SK-N-SH treated with all-trans-retinoic acid at 6 μM for 48 hours (cell line): Measurements from ENCODE around the gene SERPINB6.

Source experiments
- ARNTL ChIP-seq: fragments of 450-650 bp; formaldehyde crosslinking; IDR thresholded peaks from 2 replicates; pipeline ENCODE4 v1.5.0; 2020; ENCODE audit warnings: low read depth, mild to moderate bottlenecking, moderate library complexity, borderline replicate concordance
- OSR1 ChIP-seq: fragments of 250-450 bp; sonication (Bioruptor Pico); IDR thresholded peaks from 2 replicates; pipeline ENCODE4 v1.8.0; 2022; ENCODE audit warnings: moderate library complexity, mild to moderate bottlenecking, inconsistent platforms
- RARB ChIP-seq: fragments of 250-450 bp; sonication (Bioruptor Pico); IDR thresholded peaks from 2 replicates; pipeline ENCODE4 v1.8.0; 2021; ENCODE audit warnings: mild to moderate bottlenecking, moderate library complexity
- SNAI2 ChIP-seq: fragments of 250-450 bp; sonication (Bioruptor Pico); IDR thresholded peaks from 2 replicates; pipeline ENCODE4 v1.5.0; 2020; ENCODE audit warnings: mild to moderate bottlenecking, moderate library complexity
- TCF4 ChIP-seq: fragments of 250-450 bp; sonication (Bioruptor Pico); IDR thresholded peaks from 2 replicates; pipeline ENCODE4 v1.8.0; 2021; ENCODE audit warnings: mild to moderate bottlenecking, moderate library complexity, borderline replicate concordance
- TOX ChIP-seq: fragments of 250-450 bp; sonication (Bioruptor Pico); IDR thresholded peaks from 2 replicates; pipeline ENCODE4 v1.8.0; 2021; ENCODE audit warnings: mild to moderate bottlenecking, moderate library complexity, borderline replicate concordance
- ZC3H10 ChIP-seq: fragments of 250-450 bp; sonication (Bioruptor Pico); IDR thresholded peaks from 2 replicates; pipeline ENCODE4 v1.5.1; 2021; ENCODE audit warnings: mild to moderate bottlenecking, moderate library complexity
- ZFP3 ChIP-seq: fragments of 250-450 bp; sonication (Bioruptor Pico); IDR thresholded peaks from 2 replicates; pipeline ENCODE4 v1.5.0; 2020; ENCODE audit warnings: mild to moderate bottlenecking, moderate library complexity
- ZFP30 ChIP-seq: fragments of 450-650 bp; formaldehyde crosslinking; IDR thresholded peaks from 2 replicates; pipeline ENCODE4 v1.5.0; 2022; ENCODE audit warnings: mild to moderate bottlenecking, moderate library complexity
- ZNF70 ChIP-seq: fragments of 450-650 bp; formaldehyde crosslinking; IDR thresholded peaks from 2 replicates; pipeline ENCODE4 v1.5.0; 2020; ENCODE audit warnings: mild to moderate bottlenecking, moderate library complexity
- ZNF8 ChIP-seq: fragments of 450-650 bp; formaldehyde crosslinking; IDR thresholded peaks from 2 replicates; pipeline ENCODE4 v1.5.0; 2020; ENCODE audit warnings: mild to moderate bottlenecking, moderate library complexity
- TF ChIP-seq, protein P1 (sequence below): fragments of 250-450 bp; sonication (Bioruptor Pico); IDR thresholded peaks from 2 replicates; pipeline ENCODE4 v1.8.0; 2020; ENCODE audit warnings: mild to moderate bottlenecking, moderate library complexity, borderline replicate concordance
- TF ChIP-seq, protein P2 (sequence below): fragments of 250-450 bp; sonication (Bioruptor Pico); IDR thresholded peaks from 2 replicates; pipeline ENCODE4 v1.8.0; 2021; ENCODE audit warnings: low read depth, mild to moderate bottlenecking, moderate library complexity, borderline replicate concordance

DNA sequence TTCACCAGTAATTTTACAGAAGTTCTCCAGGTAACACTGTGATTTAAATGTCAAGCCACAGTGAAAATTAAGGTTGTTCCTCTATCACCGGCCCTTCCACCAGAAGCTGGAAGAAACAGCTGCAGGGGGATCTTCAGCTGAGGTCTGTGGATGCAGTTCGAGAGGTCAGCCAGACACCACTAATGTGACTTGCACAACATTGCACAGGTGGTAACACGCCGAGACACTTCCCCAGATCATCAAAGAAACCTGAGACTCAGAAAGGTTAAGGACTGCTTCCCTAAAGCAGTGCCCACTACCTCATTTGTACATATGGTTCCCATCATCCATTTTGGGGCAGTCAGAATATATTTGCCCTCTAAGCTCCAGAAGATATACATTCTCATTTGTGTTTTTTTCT lies 60.2 kb downstream of the SERPINB6 start:
- TF ChIP-seq ZNF8 (CRISPR knock-in tag) (no peak), ZFP30 (CRISPR knock-in tag) (no peak), RARB (no peak), TCF4 (no peak), ARNTL (CRISPR knock-in tag) (no peak), ZFP3 (CRISPR knock-in tag) (no peak), OSR1 (CRISPR knock-in tag) (no peak), ZC3H10 (CRISPR knock-in tag) (no peak), SNAI2 (CRISPR knock-in tag) (no peak), ZNF70 (CRISPR knock-in tag) (no peak), TOX (CRISPR knock-in tag) (no peak)
- TF ChIP-seq, protein P1, sequence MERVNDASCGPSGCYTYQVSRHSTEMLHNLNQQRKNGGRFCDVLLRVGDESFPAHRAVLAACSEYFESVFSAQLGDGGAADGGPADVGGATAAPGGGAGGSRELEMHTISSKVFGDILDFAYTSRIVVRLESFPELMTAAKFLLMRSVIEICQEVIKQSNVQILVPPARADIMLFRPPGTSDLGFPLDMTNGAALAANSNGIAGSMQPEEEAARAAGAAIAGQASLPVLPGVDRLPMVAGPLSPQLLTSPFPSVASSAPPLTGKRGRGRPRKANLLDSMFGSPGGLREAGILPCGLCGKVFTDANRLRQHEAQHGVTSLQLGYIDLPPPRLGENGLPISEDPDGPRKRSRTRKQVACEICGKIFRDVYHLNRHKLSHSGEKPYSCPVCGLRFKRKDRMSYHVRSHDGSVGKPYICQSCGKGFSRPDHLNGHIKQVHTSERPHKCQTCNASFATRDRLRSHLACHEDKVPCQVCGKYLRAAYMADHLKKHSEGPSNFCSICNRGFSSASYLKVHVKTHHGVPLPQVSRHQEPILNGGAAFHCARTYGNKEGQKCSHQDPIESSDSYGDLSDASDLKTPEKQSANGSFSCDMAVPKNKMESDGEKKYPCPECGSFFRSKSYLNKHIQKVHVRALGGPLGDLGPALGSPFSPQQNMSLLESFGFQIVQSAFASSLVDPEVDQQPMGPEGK = no peak
- TF ChIP-seq, protein P2, sequence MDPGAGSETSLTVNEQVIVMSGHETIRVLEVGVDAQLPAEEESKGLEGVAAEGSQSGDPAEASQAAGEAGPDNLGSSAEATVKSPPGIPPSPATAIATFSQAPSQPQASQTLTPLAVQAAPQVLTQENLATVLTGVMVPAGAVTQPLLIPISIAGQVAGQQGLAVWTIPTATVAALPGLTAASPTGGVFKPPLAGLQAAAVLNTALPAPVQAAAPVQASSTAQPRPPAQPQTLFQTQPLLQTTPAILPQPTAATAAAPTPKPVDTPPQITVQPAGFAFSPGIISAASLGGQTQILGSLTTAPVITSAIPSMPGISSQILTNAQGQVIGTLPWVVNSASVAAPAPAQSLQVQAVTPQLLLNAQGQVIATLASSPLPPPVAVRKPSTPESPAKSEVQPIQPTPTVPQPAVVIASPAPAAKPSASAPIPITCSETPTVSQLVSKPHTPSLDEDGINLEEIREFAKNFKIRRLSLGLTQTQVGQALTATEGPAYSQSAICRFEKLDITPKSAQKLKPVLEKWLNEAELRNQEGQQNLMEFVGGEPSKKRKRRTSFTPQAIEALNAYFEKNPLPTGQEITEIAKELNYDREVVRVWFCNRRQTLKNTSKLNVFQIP (CRISPR knock-in tag) = no peak
